Trophoblast cell (in vitro differentiated cells and primary cell): Measurements from ENCODE around the gene CDHR1.

ENCODE experiments used
- DNase-seq, 2 donors: peaks; one replicate each; pipeline ENCODE4 v3.0.0-alpha.2; 2016
- H2AFZ ChIP-seq: 2 replicates; pipeline ENCODE4 v1.6.1; 2013; ENCODE audit warnings: low read length, moderate library complexity, mild to moderate bottlenecking; ENCODE audit not compliant: insufficient read depth, poor library complexity
- H2AK5ac ChIP-seq: 2 replicates; pipeline ENCODE4 v1.6.1; 2013; ENCODE audit warnings: mild to moderate bottlenecking, low read length
- H2BK120ac ChIP-seq: 2 replicates; pipeline ENCODE4 v1.6.1; 2013; ENCODE audit warnings: low read length, mild to moderate bottlenecking, moderate library complexity; ENCODE audit not compliant: insufficient read depth, poor library complexity
- H2BK12ac ChIP-seq: 2 replicates; pipeline ENCODE4 v1.6.1; 2013; ENCODE audit warnings: mild to moderate bottlenecking, low read length, moderate library complexity
- H2BK5ac ChIP-seq: 2 replicates; pipeline ENCODE4 v1.6.1; 2013; ENCODE audit warnings: low read length, low read depth, moderate library complexity, mild to moderate bottlenecking; ENCODE audit not compliant: poor library complexity
- H3K14ac ChIP-seq: 2 replicates; pipeline ENCODE4 v1.6.1; 2013; ENCODE audit warnings: mild to moderate bottlenecking, low read length
- H3K18ac ChIP-seq: 2 replicates; pipeline ENCODE4 v1.6.1; 2013; ENCODE audit warnings: mild to moderate bottlenecking, low read length
- H3K23ac ChIP-seq: 2 replicates; pipeline ENCODE4 v1.6.1; 2013; ENCODE audit warnings: low read length
- H3K27ac ChIP-seq: 2 replicates; pipeline ENCODE4 v1.5.1; 2013; ENCODE audit warnings: low read depth, mild to moderate bottlenecking, inconsistent platforms, low read length, moderate library complexity
- H3K27me3 ChIP-seq: 2 replicates; pipeline ENCODE4 v1.6.1; 2013; ENCODE audit warnings: inconsistent platforms, mild to moderate bottlenecking, low read length, moderate library complexity; ENCODE audit not compliant: insufficient read depth
- H3K36me3 ChIP-seq, 2 experiments: 1 replicate in 1 of 2; 2 replicates in 1 of 2; pipeline ENCODE4 v1.6.1; 2013; ENCODE audit warnings: low read length in 2 of 2, mild to moderate bottlenecking in 2 of 2, moderate library complexity in 1 of 2; ENCODE audit not compliant: insufficient read depth in 2 of 2, control insufficient read depth in 1 of 2
- H3K4ac ChIP-seq: 2 replicates; pipeline ENCODE4 v1.6.1; 2013; ENCODE audit warnings: low read depth, mild to moderate bottlenecking, low read length, moderate library complexity
- H3K4me1 ChIP-seq, 2 experiments: 1 replicate in 1 of 2; 2 replicates in 1 of 2; pipeline ENCODE4 v1.6.1; 2013; ENCODE audit warnings: low read length in 2 of 2, mild to moderate bottlenecking in 2 of 2, moderate library complexity in 1 of 2; ENCODE audit not compliant: insufficient read depth in 2 of 2, control insufficient read depth in 1 of 2
- H3K4me2 ChIP-seq: 2 replicates; pipeline ENCODE4 v1.6.1; 2013; ENCODE audit warnings: inconsistent platforms, mild to moderate bottlenecking, low read length, moderate library complexity
- H3K4me3 ChIP-seq: 2 replicates; pipeline ENCODE4 v1.5.1; 2013; ENCODE audit warnings: mild to moderate bottlenecking, low read depth, low read length, inconsistent platforms
- H3K79me1 ChIP-seq: one replicate; pipeline ENCODE4 v1.6.1; 2013; ENCODE audit warnings: low read length
- H3K79me2 ChIP-seq: 2 replicates; pipeline ENCODE4 v1.6.1; 2013; ENCODE audit warnings: low read length, mild to moderate bottlenecking; ENCODE audit not compliant: control insufficient read depth, insufficient read depth, poor library complexity
- H3K9ac ChIP-seq: 2 replicates; pipeline ENCODE4 v1.6.1; 2013; ENCODE audit warnings: mild to moderate bottlenecking, low read length
- H3K9me3 ChIP-seq: 2 replicates; pipeline ENCODE4 v1.6.1; 2013; ENCODE audit warnings: low read depth, mild to moderate bottlenecking, control low read depth, inconsistent platforms, low read length; ENCODE audit not compliant: insufficient read depth
- H4K12ac ChIP-seq: 2 replicates; pipeline ENCODE4 v1.6.1; 2013; ENCODE audit warnings: low read depth, mild to moderate bottlenecking, low read length, moderate library complexity
- H4K8ac ChIP-seq: 2 replicates; pipeline ENCODE4 v1.6.1; 2013; ENCODE audit warnings: low read depth, mild to moderate bottlenecking, low read length, moderate library complexity
- H4K91ac ChIP-seq: one replicate; pipeline ENCODE4 v1.6.1; 2013; ENCODE audit warnings: low read depth, mild to moderate bottlenecking, low read length, moderate library complexity
- WGBS: extraction: QIAGEN DNeasy Blood & Tissue Kit; methylation state at CpG from one replicate; pipeline ENCODE4 v1.1.7; 2013; ENCODE audit warnings: missing lambda C conversion rate; ENCODE audit not compliant: insufficient read length, insufficient coverage; ENCODE audit errors: extremely low coverage; 5-methylcytosine and 5-hydroxymethylcytosine counted together

Gene CDHR1

DNA sequence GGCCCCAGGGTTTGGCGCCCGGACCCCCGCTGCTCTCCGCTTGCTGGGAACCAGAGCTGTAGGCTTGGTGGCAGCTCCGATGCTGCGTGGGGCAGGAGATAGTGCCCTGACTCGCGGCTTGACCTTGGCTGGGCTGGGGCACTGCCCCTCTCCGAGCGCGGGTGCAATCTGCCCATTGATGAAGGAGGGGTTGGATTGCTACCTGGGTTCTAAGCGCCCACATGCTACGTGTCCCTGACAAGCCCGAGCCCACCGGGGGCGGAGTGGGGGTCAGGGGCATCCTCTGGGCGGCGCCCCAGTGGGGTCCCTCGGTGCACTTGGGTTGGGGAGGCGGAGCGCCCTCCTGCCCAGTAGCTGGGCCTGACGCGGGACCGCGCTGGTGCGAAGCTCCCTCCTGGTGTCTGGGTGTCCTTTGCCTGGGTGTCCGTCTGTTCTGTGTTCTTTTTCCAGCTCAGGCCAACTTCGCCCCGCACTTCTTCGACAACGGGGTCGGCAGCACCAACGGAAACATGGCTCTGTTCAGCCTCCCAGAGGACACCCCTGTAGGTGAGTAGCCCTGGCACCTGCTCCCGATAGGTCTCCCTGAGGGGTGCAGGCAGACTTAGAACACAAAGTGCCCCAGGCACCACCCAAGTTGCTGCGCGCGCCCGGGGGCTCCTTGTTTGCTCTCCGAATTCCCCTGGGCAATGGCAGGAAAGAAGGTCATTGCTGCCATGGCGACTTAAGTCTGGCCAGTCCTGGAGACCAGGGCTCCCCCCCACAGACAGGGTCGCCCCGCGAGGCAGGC is 900 bp downstream of the CDHR1 start:
- no peaks in the 10 kb centered on the region for H3K36me3 ChIP-seq
- peaks cover 37% of the 10 kb centered on the region for H3K27me3 ChIP-seq
- H3K4me2 ChIP-seq, result peak overlapping the region; percentile 66
- no peak overlapping the region for H3K27ac ChIP-seq
- no CpG with 5 or more reads among the region's 43 CpGs for WGBS
- no peak overlapping the region for H2AFZ ChIP-seq
- no peak for DNase-seq
- no peak overlapping the region for H3K9ac ChIP-seq
- H4K91ac ChIP-seq, result no peak overlapping the region
- H2BK5ac ChIP-seq, result no peak overlapping the region
- H3K79me2 ChIP-seq, result no peaks in the 10 kb centered on the region
- H3K14ac ChIP-seq, result no peak overlapping the region
- no peak overlapping the region for H3K4ac ChIP-seq
- H2BK12ac ChIP-seq, result no peak overlapping the region
- H3K79me1 ChIP-seq, result no peaks in the 10 kb centered on the region
- H2AK5ac ChIP-seq, result no peak overlapping the region
- no peak overlapping the region for H2BK120ac ChIP-seq
- H4K8ac ChIP-seq, result no peak overlapping the region
- H4K12ac ChIP-seq, result no peak overlapping the region
- H3K9me3 ChIP-seq, result no peaks in the 10 kb centered on the region
- H3K18ac ChIP-seq, result no peak overlapping the region
- H3K23ac ChIP-seq, result no peak overlapping the region
- no peak overlapping the region for H3K4me3 ChIP-seq
- H3K4me1 ChIP-seq, result peaks cover 3 to 5% of the 10 kb centered on the region in 2 experiments

- no peaks in the 10 kb centered on the region for H3K9me3 ChIP-seq
- no peak overlapping the region for H3K27ac ChIP-seq
- H3K79me1 ChIP-seq, result no peaks in the 10 kb centered on the region
- H3K4me2 ChIP-seq, result no peak overlapping the region
- no peak overlapping the region for H2BK5ac ChIP-seq
- no peak overlapping the region for H2AK5ac ChIP-seq
- H3K14ac ChIP-seq, result no peak overlapping the region
- H2AFZ ChIP-seq, result no peak overlapping the region
- H3K36me3 ChIP-seq, result no peaks in the 10 kb centered on the region
- H2BK120ac ChIP-seq, result no peak overlapping the region
- H4K12ac ChIP-seq, result no peak overlapping the region
- H3K4ac ChIP-seq, result no peak overlapping the region
- DNase-seq, result no peak
- no peak overlapping the region for H3K9ac ChIP-seq
- WGBS, result no CpG with 5 or more reads among the region's 4 CpGs
- H3K4me1 ChIP-seq, result peaks cover 3 to 5% of the 10 kb centered on the region in 2 experiments
- no peak overlapping the region for H3K23ac ChIP-seq
- peaks cover 37% of the 10 kb centered on the region for H3K27me3 ChIP-seq
- no peak overlapping the region for H2BK12ac ChIP-seq
- no peak overlapping the region for H3K4me3 ChIP-seq
- no peak overlapping the region for H3K18ac ChIP-seq
- H4K8ac ChIP-seq, result no peak overlapping the region
- no peaks in the 10 kb centered on the region for H3K79me2 ChIP-seq
- no peak overlapping the region for H4K91ac ChIP-seq
Observed at GRCh38 chr10:84196083-84196482, 1.7 kb downstream of the CDHR1 start.

DNA sequence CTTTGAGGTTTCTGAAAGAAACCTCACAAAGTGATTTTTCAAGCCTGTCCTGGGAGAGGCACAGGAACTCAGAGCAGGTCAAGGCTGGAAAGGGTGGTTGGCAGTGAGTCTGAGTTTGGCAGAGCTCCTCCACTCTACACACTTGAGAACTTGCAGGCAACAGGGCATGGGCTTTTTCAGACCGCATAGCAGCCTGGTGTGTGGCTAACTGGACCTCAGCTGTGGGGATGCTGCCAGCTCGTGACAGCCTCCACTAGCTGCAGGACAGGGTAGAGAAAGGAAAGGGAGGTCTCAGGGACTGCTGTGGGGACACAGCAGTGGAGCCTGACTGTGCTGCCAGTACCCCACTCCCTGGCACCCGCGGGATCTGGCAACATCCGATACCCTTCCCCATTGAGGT is 2.6 kb downstream of the CDHR1 start:
- Histone ChIP-seq H2BK120ac (no peak overlapping the region), H3K9me3 (no peaks in the 10 kb centered on the region), H3K79me1 (no peaks in the 10 kb centered on the region), H2AK5ac (no peak overlapping the region), H3K27me3 (peaks cover 35% of the 10 kb centered on the region), H2AFZ (no peak overlapping the region), H4K12ac (no peak overlapping the region), H3K18ac (no peak overlapping the region), H3K23ac (no peak overlapping the region), H3K27ac (no peak overlapping the region), H3K9ac (no peak overlapping the region), H3K4me2 (no peak overlapping the region), H3K14ac (no peak overlapping the region), H3K4ac (no peak overlapping the region), H4K8ac (no peak overlapping the region), H4K91ac (no peak overlapping the region), H2BK12ac (no peak overlapping the region), H3K4me1 (peaks cover 3 to 5% of the 10 kb centered on the region in 2 experiments), H3K4me3 (no peak overlapping the region), H3K36me3 (no peaks in the 10 kb centered on the region), H2BK5ac (no peak overlapping the region), H3K79me2 (no peaks in the 10 kb centered on the region)
- WGBS, result no CpG with 5 or more reads among the region's 5 CpGs
- DNase-seq, result no peak

GRCh38 chr10:84197643-84198042 is 3.3 kb downstream of the CDHR1 start:
- Histone ChIP-seq H4K91ac (no peak overlapping the region), H3K4ac (no peak overlapping the region), H3K14ac (no peak overlapping the region), H4K8ac (no peak overlapping the region), H2BK5ac (no peak overlapping the region), H3K27me3 (peaks cover 33% of the 10 kb centered on the region), H3K9ac (no peak overlapping the region), H3K4me1 (peaks cover 3 to 5% of the 10 kb centered on the region in 2 experiments), H4K12ac (no peak overlapping the region), H3K79me2 (no peaks in the 10 kb centered on the region), H3K79me1 (no peaks in the 10 kb centered on the region), H3K4me3 (no peak overlapping the region), H3K18ac (no peak overlapping the region), H3K4me2 (no peak overlapping the region), H3K23ac (no peak overlapping the region), H2BK120ac (no peak overlapping the region), H2AK5ac (no peak overlapping the region), H3K27ac (no peak overlapping the region), H3K36me3 (no peaks in the 10 kb centered on the region), H3K9me3 (no peaks in the 10 kb centered on the region), H2BK12ac (no peak overlapping the region), H2AFZ (no peak overlapping the region)
- WGBS, result no CpG with 5 or more reads among the region's 5 CpGs
- no peak for DNase-seq
